Natural killer cell (primary cell): Measurements from ENCODE around the gene PSMD9. TPM values are rescaled to one million over a fixed set of nuclear protein-coding genes. Genes with fewer than 3 reads are reported as not detected.
"Not testable (repeated sequence)": the region's sequence is repeated elsewhere in the genome, so short reads cannot be mapped to it uniquely, and the experiment has no call there.

Source experiments
- ATAC-seq, 3 donors: fragments of 150-1000 bp in 2 of 3; fragments of 200-7000 bp in 1 of 3; cut with Tn5 transposase; 1 replicate in 1 of 3; 2 replicates in 2 of 3; pipeline ENCODE4 v1.10.0; 2021; ENCODE audit warnings: mild to moderate bottlenecking in 2 of 3, moderate library complexity in 2 of 3
- DNase-seq, 2 donors: peaks; one replicate each; pipeline versions ENCODE4 v3.0.0 to v3.0.0-alpha.2; 2013 to 2021; ENCODE audit warnings: mixed read lengths in 1 of 2
- H3K27ac ChIP-seq: one replicate; pipeline ENCODE4 v1.5.1; 2013; ENCODE audit warnings: mild to moderate bottlenecking, low read length
- H3K27me3 ChIP-seq: one replicate; pipeline ENCODE4 v1.6.1; 2013; ENCODE audit warnings: low read length; ENCODE audit not compliant: control insufficient read depth, insufficient read depth
- H3K36me3 ChIP-seq: one replicate; pipeline ENCODE4 v1.6.1; 2013; ENCODE audit warnings: low read length; ENCODE audit not compliant: control insufficient read depth, insufficient read depth
- H3K4me1 ChIP-seq: one replicate; pipeline ENCODE4 v1.6.1; 2013; ENCODE audit warnings: low read length; ENCODE audit not compliant: control insufficient read depth, insufficient read depth
- H3K4me3 ChIP-seq: one replicate; pipeline ENCODE4 v1.5.1; 2013; ENCODE audit warnings: low read length
- H3K9me3 ChIP-seq: one replicate; pipeline ENCODE4 v1.6.1; 2013; ENCODE audit warnings: low read length; ENCODE audit not compliant: control insufficient read depth, insufficient read depth
- H3K27ac Mint-ChIP-seq, 2 donors: one replicate each; pipeline ENCODE4 v1.8.0; 2022; ENCODE audit warnings: mild to moderate bottlenecking in 2 of 2, mixed read lengths in 2 of 2, moderate library complexity in 1 of 2
- H3K27me3 Mint-ChIP-seq, 2 donors: one replicate each; pipeline ENCODE4 v1.8.0; 2022; ENCODE audit warnings: low read depth in 2 of 2, mixed read lengths in 2 of 2
- H3K36me3 Mint-ChIP-seq: one replicate; pipeline ENCODE4 v1.8.0; 2022; ENCODE audit warnings: mixed read lengths
- H3K4me1 Mint-ChIP-seq, 2 donors: one replicate each; pipeline ENCODE4 v1.8.0; 2022; ENCODE audit warnings: mixed read lengths in 2 of 2
- H3K4me3 Mint-ChIP-seq: one replicate; pipeline ENCODE4 v1.8.0; 2022; ENCODE audit warnings: mild to moderate bottlenecking, moderate library complexity, mixed read lengths
- H3K9me3 Mint-ChIP-seq, 2 donors: one replicate each; pipeline ENCODE4 v1.8.0; 2022; ENCODE audit warnings: mixed read lengths in 2 of 2
- CTCF ChIP-seq: fragments of 200-600 bp; IDR thresholded peaks from one replicate; pipeline ENCODE4 v1.8.0; 2022; ENCODE audit warnings: antibody characterized with exemption
- WGBS: methylation state at CpG from one replicate; pipeline ENCODE4 v1.1.7; 2013; ENCODE audit warnings: missing lambda C conversion rate; ENCODE audit not compliant: insufficient coverage; 5-methylcytosine and 5-hydroxymethylcytosine counted together
- intact Hi-C: fragments of 100-400 bp; cut with micrococcal nuclease; formaldehyde crosslinking; loops from one replicate; pipeline ENCODE4 v1.14.2; 2022
- total RNA-seq, 4 donors: library from RNA; stranded (reverse); fragments of 120-200 nt in 1 of 4; gene quantifications; one replicate each; pipeline versions ENCODE4 v1.2.3 to v1.2.4, GENCODE V29; 2013 to 2022

The PSMD9 gene
- total RNA-seq, 3 donors from 2014 or later (not counting 1 experiment from before 2014, with no cell fraction given) = 32.0 to 47.6 (median 47.2) TPM

- peaks cover 4 to 7% of the 10 kb centered on the region in 2 donors for H3K27me3 Mint-ChIP-seq
- H3K4me3 Mint-ChIP-seq = no peak overlapping the region
- ATAC-seq = no peak
Measured at GRCh38 chr12:121926874-121927706, 38.5 kb downstream of the PSMD9 start.

GRCh38 chr12:121927813-121928212 lies 39.2 kb downstream of the PSMD9 start:
- no peak overlapping the region for H3K27ac Mint-ChIP-seq
- H3K36me3 ChIP-seq = no peaks in the 10 kb centered on the region
- H3K36me3 Mint-ChIP-seq = no peaks in the 10 kb centered on the region
- no peaks in the 10 kb centered on the region for H3K9me3 Mint-ChIP-seq
- TF ChIP-seq CTCF = no peak
- intact Hi-C loops = no loop called here
- DNase-seq (no peak), ATAC-seq (no peak)
- no peaks in the 10 kb centered on the region for H3K27me3 ChIP-seq
- H3K4me1 Mint-ChIP-seq = peaks cover 0 to 4% of the 10 kb centered on the region in 2 donors
- H3K4me1 ChIP-seq = no peaks in the 10 kb centered on the region
- H3K9me3 ChIP-seq = no peaks in the 10 kb centered on the region
- no peak overlapping the region for H3K27ac ChIP-seq
- H3K4me3 ChIP-seq = no peak overlapping the region
- no peak overlapping the region for H3K4me3 Mint-ChIP-seq
- WGBS = 26% methylated on average over 5 of the region's 5 CpGs
- peaks cover 7 to 8% of the 10 kb centered on the region in 2 donors for H3K27me3 Mint-ChIP-seq

More at GRCh38 chr12:121926874-121927706, 38.5 kb downstream of the PSMD9 start:
- no peaks in the 10 kb centered on the region for H3K9me3 ChIP-seq
- H3K27me3 ChIP-seq = no peaks in the 10 kb centered on the region
- H3K9me3 Mint-ChIP-seq = no peaks in the 10 kb centered on the region
- intact Hi-C loops = no loop called here
- no peak for TF ChIP-seq CTCF
- H3K36me3 ChIP-seq = no peaks in the 10 kb centered on the region
- no peak overlapping the region for H3K27ac ChIP-seq
- H3K4me1 Mint-ChIP-seq = peaks cover 0 to 4% of the 10 kb centered on the region in 2 donors
- H3K27ac Mint-ChIP-seq = no peak overlapping the region
- no peaks in the 10 kb centered on the region for H3K4me1 ChIP-seq
- no peaks in the 10 kb centered on the region for H3K36me3 Mint-ChIP-seq
- no peak overlapping the region for H3K4me3 ChIP-seq
- DNase-seq = no peak
- 56% methylated on average over 6 of the region's 7 CpGs for WGBS

- H3K27ac Mint-ChIP-seq, H3K27me3 ChIP-seq, H3K27ac ChIP-seq, H3K4me3 ChIP-seq, H3K27me3 Mint-ChIP-seq, H3K4me1 Mint-ChIP-seq, H3K36me3 Mint-ChIP-seq, H3K4me1 ChIP-seq, DNase-seq, H3K9me3 Mint-ChIP-seq, ATAC-seq, intact Hi-C loops, H3K9me3 ChIP-seq, H3K36me3 ChIP-seq, H3K4me3 Mint-ChIP-seq: not testable (repeated sequence)
- WGBS = 93% methylated on average over 7 of the region's 7 CpGs
Measured at GRCh38 chr12:121929545-121929944, 41.0 kb downstream of the PSMD9 start.

- H3K27ac ChIP-seq = no peak overlapping the region
- no peak for DNase-seq
- intact Hi-C loops = no loop called here
- no peaks in the 10 kb centered on the region for H3K4me1 ChIP-seq
- Mint-ChIP-seq H3K27me3 (peaks cover 4 to 7% of the 10 kb centered on the region in 2 donors), H3K4me1 (peaks cover 0 to 4% of the 10 kb centered on the region in 2 donors), H3K36me3 (no peaks in the 10 kb centered on the region), H3K9me3 (no peaks in the 10 kb centered on the region), H3K4me3 (no peak overlapping the region), H3K27ac (no peak overlapping the region)
- WGBS = 93% methylated on average over 3 of the region's 4 CpGs
- H3K27me3 ChIP-seq = no peaks in the 10 kb centered on the region
- ATAC-seq = no peak
- no peaks in the 10 kb centered on the region for H3K9me3 ChIP-seq
- no peak for TF ChIP-seq CTCF
- no peaks in the 10 kb centered on the region for H3K36me3 ChIP-seq
- H3K4me3 ChIP-seq = no peak overlapping the region
Measured at GRCh38 chr12:121930862-121931261, 42.3 kb downstream of the PSMD9 start.
